Measurements from ENCODE around the gene KIF21B. TPM values are rescaled to one million over a fixed set of nuclear protein-coding genes. Genes with fewer than 3 reads are reported as not detected.

The KIF21B gene, protein sequence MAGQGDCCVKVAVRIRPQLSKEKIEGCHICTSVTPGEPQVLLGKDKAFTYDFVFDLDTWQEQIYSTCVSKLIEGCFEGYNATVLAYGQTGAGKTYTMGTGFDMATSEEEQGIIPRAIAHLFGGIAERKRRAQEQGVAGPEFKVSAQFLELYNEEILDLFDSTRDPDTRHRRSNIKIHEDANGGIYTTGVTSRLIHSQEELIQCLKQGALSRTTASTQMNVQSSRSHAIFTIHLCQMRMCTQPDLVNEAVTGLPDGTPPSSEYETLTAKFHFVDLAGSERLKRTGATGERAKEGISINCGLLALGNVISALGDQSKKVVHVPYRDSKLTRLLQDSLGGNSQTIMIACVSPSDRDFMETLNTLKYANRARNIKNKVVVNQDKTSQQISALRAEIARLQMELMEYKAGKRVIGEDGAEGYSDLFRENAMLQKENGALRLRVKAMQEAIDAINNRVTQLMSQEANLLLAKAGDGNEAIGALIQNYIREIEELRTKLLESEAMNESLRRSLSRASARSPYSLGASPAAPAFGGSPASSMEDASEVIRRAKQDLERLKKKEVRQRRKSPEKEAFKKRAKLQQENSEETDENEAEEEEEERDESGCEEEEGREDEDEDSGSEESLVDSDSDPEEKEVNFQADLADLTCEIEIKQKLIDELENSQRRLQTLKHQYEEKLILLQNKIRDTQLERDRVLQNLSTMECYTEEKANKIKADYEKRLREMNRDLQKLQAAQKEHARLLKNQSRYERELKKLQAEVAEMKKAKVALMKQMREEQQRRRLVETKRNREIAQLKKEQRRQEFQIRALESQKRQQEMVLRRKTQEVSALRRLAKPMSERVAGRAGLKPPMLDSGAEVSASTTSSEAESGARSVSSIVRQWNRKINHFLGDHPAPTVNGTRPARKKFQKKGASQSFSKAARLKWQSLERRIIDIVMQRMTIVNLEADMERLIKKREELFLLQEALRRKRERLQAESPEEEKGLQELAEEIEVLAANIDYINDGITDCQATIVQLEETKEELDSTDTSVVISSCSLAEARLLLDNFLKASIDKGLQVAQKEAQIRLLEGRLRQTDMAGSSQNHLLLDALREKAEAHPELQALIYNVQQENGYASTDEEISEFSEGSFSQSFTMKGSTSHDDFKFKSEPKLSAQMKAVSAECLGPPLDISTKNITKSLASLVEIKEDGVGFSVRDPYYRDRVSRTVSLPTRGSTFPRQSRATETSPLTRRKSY (N-terminal part only)
- 10 to 100 TPM in 5 of 8 experiments, under 1 TPM in 3; 0.09 to 84.7 (median 45.0) TPM for total RNA-seq

DNA sequence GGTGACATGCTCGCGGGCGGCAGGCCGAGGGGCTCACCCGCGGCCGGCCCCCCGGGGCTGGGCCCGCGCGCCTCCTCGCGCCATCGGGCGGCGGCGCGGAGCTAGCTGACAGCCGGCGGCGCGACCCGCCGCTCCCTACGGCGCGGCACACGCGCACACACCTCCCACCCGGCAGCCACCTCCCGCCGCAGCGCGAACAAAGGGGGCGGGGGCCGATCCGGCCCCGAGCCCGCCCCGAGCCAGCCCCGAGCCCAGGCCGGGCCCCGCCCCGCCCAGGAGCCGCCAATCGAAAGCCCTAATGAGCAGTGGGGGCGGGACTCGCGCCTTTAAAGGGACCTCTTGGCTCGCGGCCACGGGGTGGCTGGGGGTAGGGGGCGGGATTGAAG is at the start of gene KIF21B:
Gene KIF21B, minus strand, starts transcription at position 198 of the 386 bp plus-strand sequence. CDS start 331 bp downstream, outside the sequence.
- peak; percentile 87 to 99 (median 91) for ATAC-seq (replicated peaks in 6 of 8)
- Histone ChIP-seq H3K4me1 (replicated peaks in 1 of 2) (peaks cover 28 to 45% of the 10 kb centered on the region in 2 donors), H3K27ac (peak within 1 kb of the TSS; percentile 84 to 91), H3K4me3 (peak within 1 kb of the TSS; percentile 63 to 91 (median 77))
- in situ Hi-C loops (cut with MboI; ENCODE audit: low pct_unique_long_range_greater_than_20kb in 2 of 9, low sequenced_read_pairs in 9 of 9, unreplicated experiment in 9 of 9), result no loop called here
- 0% methylated on average over 7 of the region's 53 CpGs; no CpG with 5 or more reads in 9 of the 10 experiments for WGBS, 10 experiments

DNA sequence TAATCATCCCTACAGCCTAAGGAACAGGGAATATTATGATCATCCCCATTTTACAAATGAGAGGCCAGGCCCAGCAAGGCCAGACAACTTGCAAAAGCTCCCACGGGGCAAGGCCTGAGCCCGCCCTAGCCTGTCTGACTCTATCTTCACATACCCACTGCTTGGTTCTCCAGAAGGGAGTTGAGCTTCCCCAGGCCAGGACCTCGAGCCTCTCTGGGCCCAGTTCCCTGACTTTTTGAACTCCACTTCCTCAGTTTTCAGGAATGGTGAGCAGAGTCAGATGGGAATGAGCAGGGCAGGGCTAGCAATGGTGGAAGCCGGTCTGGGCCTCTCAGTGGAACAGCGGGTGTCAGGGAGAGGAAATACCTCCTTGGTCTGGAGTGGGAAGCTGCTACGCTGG is 49.4 kb upstream of the KIF21B start:
- 17 to 100% (median 80%) methylated on average over 1 to 4 of the region's 6 CpGs; no CpG with 5 or more reads in 3 of the 10 experiments for WGBS, 10 experiments
- H3K4me3 ChIP-seq, result no peak overlapping the region
- H3K27ac ChIP-seq, result no peak overlapping the region
- peaks cover 14 to 34% of the 10 kb centered on the region in 2 donors for H3K4me1 ChIP-seq (replicated peaks in 1 of 2)
- in situ Hi-C loops (cut with MboI; ENCODE audit: low pct_unique_long_range_greater_than_20kb in 2 of 9, low sequenced_read_pairs in 9 of 9, unreplicated experiment in 9 of 9), result no loop called here
- no peak for ATAC-seq (replicated peaks in 6 of 8)

DNA sequence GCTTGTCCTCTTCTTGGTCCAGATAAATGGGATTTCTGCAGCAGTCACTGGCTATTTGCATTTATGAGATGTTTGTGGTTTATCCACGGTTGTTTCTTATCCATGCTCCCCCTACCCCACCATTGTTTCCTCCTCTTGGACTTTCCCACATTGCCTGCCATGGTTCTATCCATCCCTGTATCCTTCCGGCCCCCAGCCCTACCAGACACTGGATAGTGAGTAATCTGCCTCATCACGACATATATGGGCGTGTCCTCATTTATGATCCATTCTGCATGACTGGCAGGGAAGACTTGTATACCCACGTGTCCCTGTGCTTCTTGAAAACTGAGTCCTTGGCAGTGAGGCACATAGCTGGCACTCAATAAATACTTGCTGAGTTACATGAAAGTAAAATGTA is 48.6 kb upstream of the KIF21B start:
- 20 to 88% (median 67%) methylated on average over 1 to 5 of the region's 5 CpGs; no CpG with 5 or more reads in 2 of the 10 experiments for WGBS, 10 experiments
- H3K4me3 ChIP-seq, result no peak overlapping the region
- no peak overlapping the region for H3K27ac ChIP-seq
- in situ Hi-C loops (cut with MboI; ENCODE audit: low pct_unique_long_range_greater_than_20kb in 2 of 9, low sequenced_read_pairs in 9 of 9, unreplicated experiment in 9 of 9), result no loop called here
- H3K4me1 ChIP-seq (replicated peaks in 1 of 2), result peaks cover 17 to 37% of the 10 kb centered on the region in 2 donors
- ATAC-seq (replicated peaks in 6 of 8), result peak in 4 of 8 experiments; percentile 15 to 85 (median 74)

DNA sequence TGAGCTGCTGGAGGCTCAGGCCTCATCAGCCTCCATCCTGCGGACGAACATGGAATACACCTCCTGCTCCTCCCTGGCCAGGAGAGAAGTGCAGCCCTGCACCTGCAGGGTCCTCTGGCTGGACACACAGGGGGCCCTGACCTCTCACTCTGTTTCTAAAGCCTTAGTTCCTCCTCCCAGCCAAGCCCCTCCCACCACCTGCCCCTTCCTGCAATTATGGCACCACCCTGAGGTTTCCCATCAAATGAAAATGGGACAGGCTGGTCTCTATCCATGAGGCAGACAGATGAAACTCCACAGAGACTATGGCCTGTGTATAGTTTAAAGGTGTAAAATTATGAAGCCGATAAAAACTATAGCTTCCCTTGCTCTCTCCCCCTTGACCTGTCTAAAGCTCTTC is 46.1 kb upstream of the KIF21B start:
- in situ Hi-C loops (cut with MboI; ENCODE audit: low pct_unique_long_range_greater_than_20kb in 2 of 9, low sequenced_read_pairs in 9 of 9, unreplicated experiment in 9 of 9), result no loop called here
- ATAC-seq (replicated peaks in 6 of 8), result peak in 3 of 8 experiments; percentile 7 to 44 (median 8)

DNA sequence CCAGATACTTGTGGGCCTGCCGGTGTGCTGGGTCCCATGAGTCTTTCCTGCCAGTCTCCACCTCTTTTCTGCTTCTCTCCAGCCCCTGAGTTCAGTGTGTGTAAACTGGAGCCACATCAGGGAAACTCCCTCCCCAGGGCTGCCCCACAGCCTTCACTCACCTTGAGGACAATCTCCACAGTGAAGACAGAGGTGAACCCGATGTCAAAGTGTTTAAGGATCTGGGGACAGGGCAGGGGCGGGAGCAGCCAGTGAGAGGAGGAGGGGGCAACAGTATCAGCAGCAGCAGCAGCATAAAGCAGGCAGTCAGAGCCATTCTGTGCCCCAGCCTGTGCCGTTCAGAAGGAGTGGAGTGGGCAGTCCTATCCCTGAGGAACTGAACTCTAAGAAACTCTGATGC is 45.5 kb upstream of the KIF21B start:
- WGBS, 10 experiments, result 34 to 67% (median 46%) methylated on average over 1 to 3 of the region's 4 CpGs; no CpG with 5 or more reads in 5 of the 10 experiments
- ATAC-seq (replicated peaks in 6 of 8), result peak in 5 of 8 experiments; percentile 12 to 25 (median 20)
- no peak overlapping the region for H3K4me3 ChIP-seq
- H3K27ac ChIP-seq, result no peak overlapping the region
- H3K4me1 ChIP-seq (replicated peaks in 1 of 2), result peaks cover 17 to 26% of the 10 kb centered on the region in 2 donors
- in situ Hi-C loops (cut with MboI; ENCODE audit: low pct_unique_long_range_greater_than_20kb in 2 of 9, low sequenced_read_pairs in 9 of 9, unreplicated experiment in 9 of 9), result no loop called here

More for the DNA sequence above, 46.1 kb upstream of the KIF21B start:
- Histone ChIP-seq H3K27ac (no peak overlapping the region), H3K4me3 (no peak overlapping the region), H3K4me1 (replicated peaks in 1 of 2) (peaks cover 17 to 22% of the 10 kb centered on the region in 2 donors)
- 50 to 100% (median 100%) methylated on average over 1 to 3 of the region's 3 CpGs; no CpG with 5 or more reads in 5 of the 10 experiments for WGBS, 10 experiments

DNA sequence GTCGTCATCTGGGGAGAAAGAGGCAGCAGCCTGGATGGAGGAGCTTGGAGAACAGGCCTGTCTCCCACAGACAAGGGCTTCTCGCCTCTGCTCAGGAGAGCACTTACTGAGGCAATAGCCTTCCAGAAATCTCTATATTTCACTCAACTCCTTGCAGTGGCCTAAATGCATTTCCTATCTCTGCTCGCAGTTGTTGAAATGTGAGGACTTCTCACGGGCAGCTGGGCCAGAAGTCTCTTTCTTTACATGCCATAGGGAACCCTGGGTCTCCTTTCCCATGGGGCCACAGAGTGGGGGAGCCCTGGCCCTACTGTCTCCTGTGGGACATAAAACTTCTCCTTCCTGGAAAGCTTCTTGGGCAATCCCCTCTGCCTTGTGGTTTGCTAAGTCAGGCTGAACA is 43.5 kb upstream of the KIF21B start:
- no peak for ATAC-seq (replicated peaks in 6 of 8)
- 20 to 85% (median 58%) methylated on average over 1 to 3 of the region's 4 CpGs; no CpG with 5 or more reads in 2 of the 10 experiments for WGBS, 10 experiments
- in situ Hi-C loops (cut with MboI; ENCODE audit: low pct_unique_long_range_greater_than_20kb in 2 of 9, low sequenced_read_pairs in 9 of 9, unreplicated experiment in 9 of 9), result no loop called here
- Histone ChIP-seq H3K4me3 (no peak overlapping the region), H3K27ac (no peak overlapping the region), H3K4me1 (replicated peaks in 1 of 2) (peaks cover 27 to 43% of the 10 kb centered on the region in 2 donors)

DNA sequence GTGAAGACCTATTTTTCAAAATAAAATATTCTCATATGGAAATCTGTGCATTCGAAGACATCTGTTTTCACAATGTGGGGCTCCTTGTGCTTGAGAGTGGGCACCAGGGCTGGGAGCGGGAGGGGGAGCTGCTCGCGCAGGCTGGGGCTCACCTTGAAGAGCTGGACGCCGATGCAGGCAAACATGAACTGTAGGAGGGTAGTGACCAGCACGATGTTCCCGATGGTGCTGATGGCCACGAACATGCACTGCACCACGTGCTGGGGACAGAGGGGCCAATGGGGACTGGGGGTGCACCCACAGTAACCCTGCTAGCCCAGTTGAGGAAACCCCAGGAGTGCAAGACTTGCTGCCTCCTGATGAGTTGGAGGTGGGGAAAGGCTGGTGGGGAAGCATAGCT is 42.2 kb upstream of the KIF21B start:
- Histone ChIP-seq H3K27ac (no peak overlapping the region), H3K4me3 (no peak overlapping the region), H3K4me1 (replicated peaks in 1 of 2) (peaks cover 27 to 43% of the 10 kb centered on the region in 2 donors)
- WGBS, 10 experiments, result 86 to 100% (median 100%) methylated on average over 1 to 7 of the region's 10 CpGs; no CpG with 5 or more reads in 4 of the 10 experiments
- no peak for ATAC-seq (replicated peaks in 6 of 8)
- in situ Hi-C loops (cut with MboI; ENCODE audit: low pct_unique_long_range_greater_than_20kb in 2 of 9, low sequenced_read_pairs in 9 of 9, unreplicated experiment in 9 of 9), result no loop called here

DNA sequence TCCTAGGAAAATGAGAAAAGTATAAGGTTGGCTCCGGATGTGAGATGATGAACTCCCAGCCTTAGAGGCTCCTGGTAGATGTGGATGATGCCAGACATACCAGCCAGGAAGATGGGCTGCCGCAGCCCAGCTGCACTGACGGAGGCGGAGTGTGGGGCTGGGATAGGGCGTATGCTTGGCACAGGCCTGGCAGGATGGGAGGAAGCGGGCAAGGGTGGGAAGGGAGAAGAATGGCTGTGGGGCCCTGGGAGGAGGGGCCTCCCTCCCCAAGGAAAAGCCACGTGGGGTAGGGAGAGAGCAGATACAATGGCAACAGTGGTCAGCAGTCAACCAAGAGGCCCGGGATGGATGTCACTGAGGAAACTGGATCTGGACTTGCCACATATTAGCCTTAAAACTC is 41.3 kb upstream of the KIF21B start:
- in situ Hi-C loops (cut with MboI; ENCODE audit: low pct_unique_long_range_greater_than_20kb in 2 of 9, low sequenced_read_pairs in 9 of 9, unreplicated experiment in 9 of 9), result no loop called here
- ATAC-seq (replicated peaks in 6 of 8), result peak in 1 of 8 experiments; percentile 5
- Histone ChIP-seq H3K4me1 (replicated peaks in 1 of 2) (peaks cover 26 to 41% of the 10 kb centered on the region in 2 donors), H3K4me3 (no peak overlapping the region), H3K27ac (no peak overlapping the region)
- 60 to 100% (median 87%) methylated on average over 1 to 6 of the region's 8 CpGs; no CpG with 5 or more reads in 4 of the 10 experiments for WGBS, 10 experiments

DNA sequence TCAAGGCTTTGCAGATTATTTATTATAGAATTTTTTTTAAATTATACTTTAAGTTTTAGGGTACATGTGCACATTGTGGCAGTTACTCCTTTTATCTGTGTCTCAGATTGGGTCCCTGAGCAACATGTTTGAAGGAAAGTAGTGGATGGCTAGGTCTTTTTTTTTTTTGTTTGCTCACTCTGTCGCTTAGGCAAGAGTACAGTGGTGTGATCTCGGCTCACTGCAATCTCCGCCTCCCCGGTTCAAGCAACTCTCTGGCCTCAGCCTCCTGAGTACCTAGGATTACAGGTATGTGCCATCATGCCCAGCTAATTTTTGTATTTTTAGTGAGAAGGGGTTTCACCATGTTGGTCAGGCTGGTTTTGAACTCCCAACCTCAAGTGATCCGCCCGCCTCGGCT is 39.6 kb upstream of the KIF21B start:
- in situ Hi-C loops (cut with MboI; ENCODE audit: low pct_unique_long_range_greater_than_20kb in 2 of 9, low sequenced_read_pairs in 9 of 9, unreplicated experiment in 9 of 9), result no loop called here
- 82 to 100% (median 94%) methylated on average over 1 to 7 of the region's 7 CpGs; no CpG with 5 or more reads in 2 of the 10 experiments for WGBS, 10 experiments
- Histone ChIP-seq H3K4me1 (replicated peaks in 1 of 2) (peaks cover 14 to 25% of the 10 kb centered on the region in 2 donors), H3K27ac (no peak overlapping the region), H3K4me3 (no peak overlapping the region)
- peak in 1 of 8 experiments; percentile 7 for ATAC-seq (replicated peaks in 6 of 8)

DNA sequence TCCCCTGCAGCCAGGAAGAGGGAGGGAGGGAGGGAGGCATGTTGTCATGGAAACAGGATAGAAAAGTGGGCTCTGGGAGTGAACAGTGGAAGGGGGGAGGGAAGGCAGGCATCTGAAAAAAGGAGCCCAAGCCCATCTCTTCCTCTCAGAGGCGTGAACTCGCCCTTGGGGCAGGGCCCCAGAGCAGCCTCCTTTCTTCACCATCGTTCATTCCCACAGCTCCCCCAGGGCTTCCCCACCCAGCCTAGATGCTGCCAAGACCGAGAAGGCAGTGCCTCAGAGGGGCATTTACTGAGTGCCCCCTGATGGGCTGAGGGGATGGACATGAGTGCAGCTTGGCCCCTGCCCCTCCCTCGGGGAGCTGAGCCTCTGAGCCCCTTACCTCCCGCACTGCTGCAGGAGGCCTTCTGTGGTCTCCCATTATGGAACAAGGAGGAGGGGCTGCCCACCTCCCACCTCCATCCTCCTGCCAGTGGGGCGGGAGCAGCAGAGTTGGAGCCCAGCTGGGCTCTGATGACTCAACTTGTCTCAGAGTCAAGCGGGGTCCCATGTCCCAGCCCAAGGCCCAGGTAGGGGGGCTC is 39.1 kb upstream of the KIF21B start:
- in situ Hi-C loops (cut with MboI; ENCODE audit: low pct_unique_long_range_greater_than_20kb in 2 of 9, low sequenced_read_pairs in 9 of 9, unreplicated experiment in 9 of 9), result no loop called here
- no peak overlapping the region for H3K27ac ChIP-seq
- ATAC-seq (replicated peaks in 6 of 8), result peak in 5 of 8 experiments; percentile 66 to 79 (median 73)
- H3K4me3 ChIP-seq, result no peak overlapping the region
- 33 to 83% (median 36%) methylated on average over 1 to 4 of the region's 8 CpGs; no CpG with 5 or more reads in 5 of the 10 experiments for WGBS, 10 experiments
- H3K4me1 ChIP-seq (replicated peaks in 1 of 2), result peaks cover 10 to 21% of the 10 kb centered on the region in 2 donors

DNA sequence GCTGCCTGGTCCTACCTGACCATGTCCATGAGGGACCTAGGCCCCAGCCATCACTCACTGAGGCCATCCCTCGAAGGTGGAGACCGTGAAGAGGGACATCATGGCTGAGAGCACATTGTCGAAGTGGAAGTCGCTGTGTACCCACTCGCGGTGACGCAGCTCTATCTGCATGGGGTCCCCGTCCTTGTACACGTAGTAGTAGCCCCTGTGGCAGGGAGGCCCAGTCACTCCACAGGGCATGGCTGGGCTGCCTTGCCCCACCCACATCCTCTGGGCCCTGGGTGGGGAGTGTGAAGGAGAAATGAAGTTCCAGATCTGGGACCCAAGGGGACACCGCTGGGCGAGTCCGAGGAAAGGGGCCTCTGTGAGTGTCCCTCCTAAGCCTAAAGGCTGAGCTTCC is 38.4 kb upstream of the KIF21B start:
- ATAC-seq (replicated peaks in 6 of 8), result peak in 1 of 8 experiments; percentile 4
- WGBS, 10 experiments, result 92 to 100% (median 100%) methylated on average over 1 to 7 of the region's 12 CpGs; no CpG with 5 or more reads in 5 of the 10 experiments
- no peak overlapping the region for H3K4me3 ChIP-seq
- H3K27ac ChIP-seq, result no peak overlapping the region
- in situ Hi-C loops (cut with MboI; ENCODE audit: low pct_unique_long_range_greater_than_20kb in 2 of 9, low sequenced_read_pairs in 9 of 9, unreplicated experiment in 9 of 9), result no loop called here
- H3K4me1 ChIP-seq (replicated peaks in 1 of 2), result peaks cover 10 to 21% of the 10 kb centered on the region in 2 donors

DNA sequence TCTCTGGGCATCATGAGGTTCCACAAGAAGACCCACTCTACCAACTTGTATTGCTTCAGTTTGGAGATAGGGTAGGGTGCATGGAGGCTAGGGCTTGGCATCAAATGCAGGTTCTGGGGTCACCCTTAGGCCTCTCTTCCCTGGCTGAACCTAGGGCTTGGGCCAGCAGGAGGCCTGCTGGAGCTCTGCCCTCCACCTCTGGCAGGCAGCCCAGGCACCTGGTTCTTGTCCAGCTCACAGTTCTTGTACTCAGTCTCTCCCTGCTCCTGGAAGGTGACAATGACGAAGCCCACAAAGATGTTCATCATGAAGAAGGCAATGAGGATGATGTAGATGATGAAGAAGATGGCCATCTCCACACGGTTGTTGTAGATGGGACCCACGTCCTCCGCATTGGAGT is 37.5 kb upstream of the KIF21B start:
- H3K4me3 ChIP-seq, result no peak overlapping the region
- 80 to 100% (median 90%) methylated on average over 1 to 3 of the region's 4 CpGs; no CpG with 5 or more reads in 3 of the 10 experiments for WGBS, 10 experiments
- no peak for ATAC-seq (replicated peaks in 6 of 8)
- in situ Hi-C loops (cut with MboI; ENCODE audit: low pct_unique_long_range_greater_than_20kb in 2 of 9, low sequenced_read_pairs in 9 of 9, unreplicated experiment in 9 of 9), result no loop called here
- H3K4me1 ChIP-seq (replicated peaks in 1 of 2), result peaks cover 10 to 24% of the 10 kb centered on the region in 2 donors
- H3K27ac ChIP-seq, result no peak overlapping the region

All from motor neuron (in vitro differentiated cells).